Muscle layer of colon (tissue), 2 donors: ENCODE data around the gene MRC1.

ENCODE experiments used
- H3K27ac ChIP-seq: one replicate; pipeline ENCODE4 v1.7.0; 2013; ENCODE audit warnings: low read depth, mild to moderate bottlenecking, low read length, moderate library complexity
- H3K27me3 ChIP-seq, 2 donors: one replicate each; pipeline ENCODE4 v1.7.0; 2013; ENCODE audit warnings: low read length in 2 of 2, mild to moderate bottlenecking in 2 of 2; ENCODE audit not compliant: insufficient read depth in 2 of 2, control insufficient read depth in 1 of 2
- H3K36me3 ChIP-seq: one replicate; pipeline ENCODE4 v1.7.0; 2013; ENCODE audit warnings: mild to moderate bottlenecking, low read length; ENCODE audit not compliant: insufficient read depth
- H3K4me1 ChIP-seq: one replicate; pipeline ENCODE4 v1.7.0; 2013; ENCODE audit warnings: mild to moderate bottlenecking, low read length; ENCODE audit not compliant: insufficient read depth
- H3K4me3 ChIP-seq, 2 donors: one replicate each; pipeline ENCODE4 v1.7.0; 2013; ENCODE audit warnings: low read length in 2 of 2, low read depth in 1 of 2, mild to moderate bottlenecking in 1 of 2, moderate library complexity in 1 of 2
- H3K9ac ChIP-seq: one replicate; pipeline ENCODE4 v1.7.0; 2013; ENCODE audit warnings: low read length
- H3K9me3 ChIP-seq: one replicate; pipeline ENCODE4 v1.7.0; 2013; ENCODE audit warnings: mild to moderate bottlenecking, low read length
- donor health status: abdominal sarcoma.
- donor health status: Adenocarcinoma of cecum.

The MRC1 gene

GRCh38 chr10:17877121-17877520 is 68.0 kb downstream of the MRC1 start:
- peaks cover 7% of the 10 kb centered on the region for H3K4me1 ChIP-seq
- H3K4me3 ChIP-seq: no peak overlapping the region
- H3K36me3 ChIP-seq: no peaks in the 10 kb centered on the region
- no peak overlapping the region for H3K27ac ChIP-seq
- H3K9ac ChIP-seq: no peak overlapping the region
- H3K27me3 ChIP-seq: no peaks in the 10 kb centered on the region
- no peaks in the 10 kb centered on the region for H3K9me3 ChIP-seq

- H3K9ac ChIP-seq: no peak overlapping the region
- no peaks in the 10 kb centered on the region for H3K4me1 ChIP-seq
- H3K27ac ChIP-seq: no peak overlapping the region
- no peaks in the 10 kb centered on the region for H3K27me3 ChIP-seq
- no peaks in the 10 kb centered on the region for H3K9me3 ChIP-seq
- H3K36me3 ChIP-seq: no peaks in the 10 kb centered on the region
- H3K4me3 ChIP-seq: no peak overlapping the region
Observed at GRCh38 chr10:17878896-17879295, 69.7 kb downstream of the MRC1 start.

- no peaks in the 10 kb centered on the region for H3K4me1 ChIP-seq
- H3K9ac ChIP-seq: no peak overlapping the region
- no peaks in the 10 kb centered on the region for H3K27me3 ChIP-seq
- H3K4me3 ChIP-seq: no peak overlapping the region
- no peaks in the 10 kb centered on the region for H3K36me3 ChIP-seq
- no peak overlapping the region for H3K27ac ChIP-seq
- no peaks in the 10 kb centered on the region for H3K9me3 ChIP-seq
Observed at GRCh38 chr10:17880601-17881000, 71.5 kb downstream of the MRC1 start.

- Histone ChIP-seq H3K9me3 (no peaks in the 10 kb centered on the region), H3K4me3 (no peak overlapping the region), H3K4me1 (no peaks in the 10 kb centered on the region), H3K27ac (no peak overlapping the region), H3K36me3 (no peaks in the 10 kb centered on the region), H3K27me3 (no peaks in the 10 kb centered on the region), H3K9ac (no peak overlapping the region)
Observed at GRCh38 chr10:17882557-17882956, 73.4 kb downstream of the MRC1 start.

- no peaks in the 10 kb centered on the region for H3K36me3 ChIP-seq
- H3K9me3 ChIP-seq: no peaks in the 10 kb centered on the region
- H3K27ac ChIP-seq: no peak overlapping the region
- no peak overlapping the region for H3K4me3 ChIP-seq
- no peaks in the 10 kb centered on the region for H3K4me1 ChIP-seq
- H3K9ac ChIP-seq: no peak overlapping the region
- H3K27me3 ChIP-seq: no peaks in the 10 kb centered on the region
Observed at GRCh38 chr10:17883621-17884020, 74.5 kb downstream of the MRC1 start.

GRCh38 chr10:17888189-17888588 is 79.0 kb downstream of the MRC1 start:
- Histone ChIP-seq H3K9me3 (no peaks in the 10 kb centered on the region), H3K36me3 (no peaks in the 10 kb centered on the region), H3K27me3 (no peaks in the 10 kb centered on the region), H3K9ac (no peak overlapping the region), H3K4me1 (no peaks in the 10 kb centered on the region), H3K27ac (no peak overlapping the region), H3K4me3 (no peak overlapping the region)

- Histone ChIP-seq H3K27me3 (no peaks in the 10 kb centered on the region), H3K36me3 (no peaks in the 10 kb centered on the region)
Observed at GRCh38 chr10:17891435-17891834, 82.3 kb downstream of the MRC1 start.

GRCh38 chr10:17904564-17904963 is 95.4 kb downstream of the MRC1 start:
- Histone ChIP-seq H3K27me3 (no peaks in the 10 kb centered on the region), H3K4me3 (no peak overlapping the region), H3K27ac (no peak overlapping the region), H3K4me1 (no peaks in the 10 kb centered on the region), H3K36me3 (no peaks in the 10 kb centered on the region), H3K9me3 (no peaks in the 10 kb centered on the region), H3K9ac (no peak overlapping the region)

More at GRCh38 chr10:17891435-17891834, 82.3 kb downstream of the MRC1 start:
- no peak overlapping the region for H3K4me3 ChIP-seq
- no peaks in the 10 kb centered on the region for H3K4me1 ChIP-seq
- no peak overlapping the region for H3K9ac ChIP-seq
- no peak overlapping the region for H3K27ac ChIP-seq
- no peaks in the 10 kb centered on the region for H3K9me3 ChIP-seq

GRCh38 chr10:17905491-17905890 is 96.3 kb downstream of the MRC1 start:
- Histone ChIP-seq H3K4me1 (no peaks in the 10 kb centered on the region), H3K27me3 (no peaks in the 10 kb centered on the region), H3K9me3 (no peaks in the 10 kb centered on the region), H3K27ac (no peak overlapping the region), H3K36me3 (no peaks in the 10 kb centered on the region), H3K4me3 (no peak overlapping the region), H3K9ac (no peak overlapping the region)

- Histone ChIP-seq H3K27ac (no peak overlapping the region), H3K9me3 (no peaks in the 10 kb centered on the region), H3K27me3 (no peaks in the 10 kb centered on the region), H3K4me3 (no peak overlapping the region), H3K36me3 (no peaks in the 10 kb centered on the region), H3K4me1 (no peaks in the 10 kb centered on the region), H3K9ac (no peak overlapping the region)
Observed at GRCh38 chr10:17906002-17906401, 96.9 kb downstream of the MRC1 start.

GRCh38 chr10:17907641-17908040 is 98.5 kb downstream of the MRC1 start:
- Histone ChIP-seq H3K27ac (no peak overlapping the region), H3K36me3 (no peaks in the 10 kb centered on the region), H3K4me3 (no peak overlapping the region), H3K4me1 (no peaks in the 10 kb centered on the region), H3K27me3 (no peaks in the 10 kb centered on the region), H3K9ac (no peak overlapping the region), H3K9me3 (no peaks in the 10 kb centered on the region)

- no peak overlapping the region for H3K9ac ChIP-seq
- no peak overlapping the region for H3K27ac ChIP-seq
Observed at GRCh38 chr10:17910125-17910789, 101.1 kb downstream of the MRC1 start.

More at GRCh38 chr10:17910125-17910789, 101.1 kb downstream of the MRC1 start:
- Histone ChIP-seq H3K27me3 (no peaks in the 10 kb centered on the region), H3K4me1 (peaks cover 8% of the 10 kb centered on the region), H3K9me3 (no peaks in the 10 kb centered on the region), H3K36me3 (no peaks in the 10 kb centered on the region), H3K4me3 (no peak overlapping the region)
